Heart left ventricle (tissue), 13 donors: ENCODE data around the gene CPT1B.

Experiments
- POLR2A ChIP-seq, 2 donors: fragments of 450-650 bp; IDR thresholded peaks; one replicate each; pipeline ENCODE4 v1.6.1; 2017; ENCODE audit warnings: antibody characterized with exemption in 2 of 2, mild to moderate bottlenecking in 2 of 2, moderate library complexity in 2 of 2
- TF ChIP-seq, protein P1 (sequence below), 12 donors: fragments of 200-600 bp; sonication (generic) in 4 of 12; IDR thresholded peaks; one replicate each; pipeline versions ENCODE4 v1.5.0 to v1.8.0; 2018 to 2022; ENCODE audit warnings: antibody characterized with exemption in 12 of 12, mild to moderate bottlenecking in 5 of 12
- donor health status: ischemic (EF 13 %, LVEDD 7.1; RV severe dilation, severe dysfunction).
- donor health status: DM: no; HTN: yes; CAD: no.
- donor health status: DM: no; HTN: no; CAD: no.
- donor health status: ischemic (EF 25% LVEDD 6.9; RV normal size, moderate dysfunction).
- donor health status: ischemic (EF 25% LVEDD 5.7; RV mildly dilated, moderate dysfunction).
- donor health status: ischemic (EF 35%, LVEDD 5.7; RV mildly dilated, moderate dysfunction).
- donor health status: nonischemic (EF 11% LVEDD 7.7; RV severe dilation, severe dysfunction).
- donor health status: DM: yes; HTN: yes; CAD: no.
- donor health status: PGD.
- donor health status: ischemic (EF 29% LVEDD 5.4; RV normal size, mild dysfunction).
- donor health status: nonischemic (EF 23%, LVEDD 6.1; RV moderate dilation, normal function).

DNA sequence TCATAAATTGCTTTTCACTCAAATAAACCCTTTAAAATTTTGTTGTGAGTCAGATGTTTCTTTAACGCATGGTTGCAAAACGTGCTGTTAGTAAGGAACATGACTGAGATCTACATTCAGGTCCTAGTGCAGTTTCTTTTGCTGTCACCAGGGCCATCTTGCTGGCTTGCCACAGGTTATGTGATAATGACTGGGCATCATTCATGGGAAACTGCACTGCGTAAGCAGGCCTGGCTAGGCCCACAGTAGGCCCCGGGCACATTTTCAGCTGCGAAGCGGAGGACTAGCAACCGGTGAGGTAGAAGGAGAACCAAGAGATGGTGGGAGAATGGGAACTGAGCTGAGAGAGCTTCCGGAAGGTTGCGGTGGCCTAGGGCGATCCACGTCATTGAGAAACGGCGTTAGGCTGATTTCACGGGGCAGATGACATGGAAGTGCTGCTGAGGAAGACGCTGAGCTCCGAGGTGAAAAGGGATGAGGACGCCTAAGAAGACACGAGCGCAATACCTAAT lies 35.8 kb downstream of the CPT1B start:
- no peak for TF ChIP-seq POLR2A (IDR thresholded peaks at IDR 0.05)
- TF ChIP-seq, protein P1, sequence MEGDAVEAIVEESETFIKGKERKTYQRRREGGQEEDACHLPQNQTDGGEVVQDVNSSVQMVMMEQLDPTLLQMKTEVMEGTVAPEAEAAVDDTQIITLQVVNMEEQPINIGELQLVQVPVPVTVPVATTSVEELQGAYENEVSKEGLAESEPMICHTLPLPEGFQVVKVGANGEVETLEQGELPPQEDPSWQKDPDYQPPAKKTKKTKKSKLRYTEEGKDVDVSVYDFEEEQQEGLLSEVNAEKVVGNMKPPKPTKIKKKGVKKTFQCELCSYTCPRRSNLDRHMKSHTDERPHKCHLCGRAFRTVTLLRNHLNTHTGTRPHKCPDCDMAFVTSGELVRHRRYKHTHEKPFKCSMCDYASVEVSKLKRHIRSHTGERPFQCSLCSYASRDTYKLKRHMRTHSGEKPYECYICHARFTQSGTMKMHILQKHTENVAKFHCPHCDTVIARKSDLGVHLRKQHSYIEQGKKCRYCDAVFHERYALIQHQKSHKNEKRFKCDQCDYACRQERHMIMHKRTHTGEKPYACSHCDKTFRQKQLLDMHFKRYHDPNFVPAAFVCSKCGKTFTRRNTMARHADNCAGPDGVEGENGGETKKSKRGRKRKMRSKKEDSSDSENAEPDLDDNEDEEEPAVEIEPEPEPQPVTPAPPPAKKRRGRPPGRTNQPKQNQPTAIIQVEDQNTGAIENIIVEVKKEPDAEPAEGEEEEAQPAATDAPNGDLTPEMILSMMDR (IDR thresholded peaks at IDR 0.05), result peak in 1 of 12 donors; percentile 14
